Muscle layer of duodenum (tissue), 2 donors: ENCODE measurements around the gene IL1RAPL2.
"Not testable (repeated sequence)": the region's sequence is repeated elsewhere in the genome, so short reads cannot be mapped to it uniquely, and the experiment has no call there.

ENCODE experiments used
- H3K27ac ChIP-seq: one replicate; pipeline ENCODE4 v1.7.0; 2013; ENCODE audit warnings: mild to moderate bottlenecking, low read length
- H3K27me3 ChIP-seq: one replicate; pipeline ENCODE4 v1.7.0; 2013; ENCODE audit warnings: low read depth, mild to moderate bottlenecking, control low read depth, low read length
- H3K36me3 ChIP-seq, 2 donors: one replicate each; pipeline ENCODE4 v1.7.0; 2013; ENCODE audit warnings: low read length in 2 of 2, control low read depth in 1 of 2, mild to moderate bottlenecking in 1 of 2; ENCODE audit not compliant: insufficient read depth in 2 of 2, control insufficient read depth in 1 of 2
- H3K4me1 ChIP-seq, 2 donors: one replicate each; pipeline ENCODE4 v1.7.0; 2013; ENCODE audit warnings: low read length in 2 of 2, mild to moderate bottlenecking in 2 of 2, control low read depth in 1 of 2, moderate library complexity in 1 of 2; ENCODE audit not compliant: insufficient read depth in 2 of 2, control insufficient read depth in 1 of 2
- H3K4me3 ChIP-seq, 2 donors: one replicate each; pipeline ENCODE4 v1.7.0; 2013; ENCODE audit warnings: low read length in 2 of 2, low read depth in 1 of 2, mild to moderate bottlenecking in 1 of 2
- H3K9me3 ChIP-seq, 2 donors: one replicate each; pipeline ENCODE4 v1.7.0; 2013; ENCODE audit warnings: low read length in 2 of 2, control low read depth in 1 of 2, mild to moderate bottlenecking in 1 of 2; ENCODE audit not compliant: control insufficient read depth in 1 of 2
- donor health status: healthy.

IL1RAPL2 gene

DNA sequence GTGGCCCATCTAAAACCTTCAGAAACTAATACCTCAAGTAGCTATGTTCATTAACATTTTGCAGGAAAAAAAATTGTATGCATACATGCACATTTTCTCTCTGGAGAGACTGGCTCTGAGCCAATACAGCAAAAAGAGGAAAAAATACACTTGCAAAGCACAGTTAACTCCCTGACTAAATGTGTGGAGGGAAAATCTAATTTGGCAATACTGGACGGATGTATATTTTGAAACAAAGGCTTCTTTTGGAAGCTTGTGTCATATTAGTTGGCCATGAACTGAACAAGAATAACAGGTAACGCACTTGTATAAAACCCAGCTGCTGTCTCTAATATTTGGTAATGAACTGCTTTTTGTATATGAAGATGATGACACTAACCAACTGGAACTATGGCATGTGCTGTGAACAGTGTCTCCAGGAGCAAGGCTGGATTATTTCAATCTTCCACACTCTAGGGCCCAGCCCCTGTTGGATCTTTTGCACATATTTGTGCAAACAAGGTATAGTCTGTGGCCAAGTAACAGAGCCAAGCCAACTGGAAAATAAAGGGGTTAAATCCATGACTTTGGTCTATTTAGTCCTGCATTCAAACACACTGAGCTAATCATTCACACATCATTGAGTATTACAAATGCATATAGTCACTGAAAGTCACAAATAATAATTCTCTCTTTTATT is 1188.4 kb downstream of the IL1RAPL2 start:
- H3K27me3 ChIP-seq = no peaks in the 10 kb centered on the region
- no peaks in the 10 kb centered on the region for H3K4me1 ChIP-seq
- H3K9me3 ChIP-seq = no peaks in the 10 kb centered on the region
- no peak overlapping the region for H3K4me3 ChIP-seq
- H3K36me3 ChIP-seq = no peaks in the 10 kb centered on the region
- no peak overlapping the region for H3K27ac ChIP-seq

DNA sequence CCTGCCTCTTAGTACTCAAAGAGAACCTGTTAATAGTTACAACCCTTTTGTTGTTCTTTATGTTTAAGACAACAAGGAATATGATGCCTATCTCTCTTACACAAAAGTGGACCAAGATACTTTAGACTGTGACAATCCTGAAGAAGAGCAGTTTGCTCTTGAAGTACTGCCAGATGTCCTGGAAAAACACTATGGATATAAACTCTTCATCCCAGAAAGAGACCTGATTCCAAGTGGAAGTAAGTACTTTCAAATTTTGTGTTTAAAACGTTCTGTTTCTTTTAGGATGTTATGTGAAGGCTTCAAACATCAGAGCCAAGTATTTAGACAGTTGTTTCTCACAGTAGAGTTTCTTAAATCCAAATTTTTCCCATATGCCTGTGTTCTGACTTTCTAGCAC is 1189.1 kb downstream of the IL1RAPL2 start:
- Histone ChIP-seq H3K36me3 (no peaks in the 10 kb centered on the region), H3K27me3 (no peaks in the 10 kb centered on the region), H3K27ac (no peak overlapping the region), H3K4me3 (no peak overlapping the region), H3K4me1 (no peaks in the 10 kb centered on the region), H3K9me3 (no peaks in the 10 kb centered on the region)

DNA sequence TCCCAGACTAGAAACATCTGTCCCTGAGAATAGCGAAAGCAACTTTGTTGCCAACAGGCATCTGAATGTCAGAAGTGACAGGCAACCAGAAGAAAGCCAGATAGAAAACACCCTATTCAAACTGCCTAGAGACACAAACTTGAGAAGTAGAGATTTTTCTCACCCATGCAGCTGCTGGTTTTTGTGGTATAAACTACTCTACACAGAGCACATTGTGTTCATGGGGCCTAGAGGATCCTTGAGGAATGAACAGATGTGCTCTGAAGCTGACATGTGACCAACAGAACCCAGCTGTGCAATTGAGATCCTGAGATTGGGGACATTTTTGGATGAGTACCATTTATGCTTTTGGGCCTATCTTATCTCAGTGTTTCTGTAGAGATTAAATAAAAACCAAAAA is 1192.8 kb downstream of the IL1RAPL2 start:
- no peak overlapping the region for H3K4me3 ChIP-seq
- H3K4me1 ChIP-seq = no peaks in the 10 kb centered on the region
- H3K9me3 ChIP-seq = no peaks in the 10 kb centered on the region
- no peaks in the 10 kb centered on the region for H3K27me3 ChIP-seq
- H3K27ac ChIP-seq = no peak overlapping the region
- H3K36me3 ChIP-seq = no peaks in the 10 kb centered on the region

DNA sequence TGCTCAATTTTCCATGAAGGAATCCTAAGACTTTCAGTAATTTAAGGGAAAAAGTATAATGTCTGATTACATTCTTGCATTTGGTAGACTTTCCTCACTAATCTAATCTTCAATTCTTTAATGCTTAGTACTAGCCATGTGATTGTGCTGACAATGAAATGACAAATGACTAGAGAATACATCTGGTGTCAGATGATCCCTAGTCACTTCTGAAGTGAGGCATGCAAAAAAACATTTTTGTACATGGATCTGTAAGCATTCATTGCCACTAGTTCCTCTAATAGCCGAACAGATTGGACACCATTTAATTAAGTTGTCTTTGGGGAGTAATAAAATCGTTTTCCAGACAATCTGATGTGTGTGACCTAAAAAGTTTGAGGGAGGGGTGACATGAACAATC is 1193.6 kb downstream of the IL1RAPL2 start:
- no peak overlapping the region for H3K27ac ChIP-seq
- H3K36me3 ChIP-seq = no peaks in the 10 kb centered on the region
- no peaks in the 10 kb centered on the region for H3K27me3 ChIP-seq
- H3K9me3 ChIP-seq = no peaks in the 10 kb centered on the region
- H3K4me1 ChIP-seq = no peaks in the 10 kb centered on the region
- no peak overlapping the region for H3K4me3 ChIP-seq

DNA sequence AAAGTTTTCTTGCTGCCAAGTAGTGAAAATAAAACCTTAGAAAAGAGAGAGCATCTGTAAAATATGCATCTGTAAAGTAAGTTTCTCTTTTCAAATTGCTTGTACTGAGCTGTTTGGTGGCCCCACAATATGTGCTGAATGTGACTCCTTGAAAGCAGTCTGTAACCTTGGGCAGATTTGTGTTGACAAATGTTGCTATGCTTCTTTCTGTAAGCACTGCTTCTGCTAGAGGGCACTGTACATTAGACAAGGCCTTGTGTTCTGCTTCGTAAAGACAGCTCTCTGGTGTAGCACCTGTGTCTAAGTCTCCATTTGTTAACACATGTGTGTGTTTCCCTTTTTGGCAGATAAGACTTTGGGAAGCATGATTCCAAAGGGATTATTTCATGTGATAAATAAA is 1199.7 kb downstream of the IL1RAPL2 start:
- no peak overlapping the region for H3K4me3 ChIP-seq
- H3K4me1 ChIP-seq = no peaks in the 10 kb centered on the region
- no peaks in the 10 kb centered on the region for H3K9me3 ChIP-seq
- no peaks in the 10 kb centered on the region for H3K36me3 ChIP-seq
- no peak overlapping the region for H3K27ac ChIP-seq
- H3K27me3 ChIP-seq = no peaks in the 10 kb centered on the region

DNA sequence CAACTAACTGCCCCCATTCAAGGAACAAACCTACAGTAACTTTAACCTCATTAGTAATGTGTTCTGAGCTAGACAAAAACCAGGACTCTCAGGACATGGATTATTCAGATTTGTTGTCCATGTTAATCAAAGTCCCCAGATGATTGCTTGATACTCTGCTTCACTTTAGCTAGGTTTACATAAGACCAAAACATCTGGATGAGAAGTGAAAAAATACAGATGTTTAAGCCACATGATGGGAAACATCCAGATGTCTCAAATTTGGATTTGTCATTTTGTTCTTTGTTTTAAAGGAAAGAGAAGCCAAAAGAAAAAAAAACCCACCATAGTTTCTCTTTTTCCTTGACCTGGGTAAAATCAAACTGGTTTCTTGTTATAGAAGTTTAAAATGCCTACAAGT is 1207.8 kb downstream of the IL1RAPL2 start:
- no peaks in the 10 kb centered on the region for H3K9me3 ChIP-seq
- H3K36me3 ChIP-seq = no peaks in the 10 kb centered on the region
- H3K27me3 ChIP-seq = no peaks in the 10 kb centered on the region
- H3K27ac ChIP-seq = no peak overlapping the region
- no peak overlapping the region for H3K4me3 ChIP-seq
- no peaks in the 10 kb centered on the region for H3K4me1 ChIP-seq

DNA sequence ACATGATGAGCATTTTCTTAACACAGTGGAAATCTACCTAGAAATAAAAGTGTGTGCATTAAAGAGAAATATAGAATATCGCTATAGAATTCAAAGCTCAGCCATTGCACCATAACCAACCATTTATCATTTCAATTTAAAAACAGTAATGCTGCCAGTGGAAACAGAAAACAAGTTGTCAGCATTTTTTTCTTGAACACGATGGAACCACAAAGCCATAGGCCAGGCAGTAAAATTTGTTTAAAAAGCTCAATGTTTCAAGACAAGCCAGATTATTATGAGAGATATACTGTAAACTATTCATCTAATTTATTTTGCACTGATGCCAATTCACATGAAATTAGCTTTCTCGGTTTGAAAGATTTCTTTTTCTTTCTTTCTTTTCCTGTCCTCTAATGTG is 1209.7 kb downstream of the IL1RAPL2 start:
- Histone ChIP-seq H3K27me3 (no peaks in the 10 kb centered on the region), H3K27ac (no peak overlapping the region), H3K9me3 (no peaks in the 10 kb centered on the region), H3K4me3 (no peak overlapping the region), H3K4me1 (no peaks in the 10 kb centered on the region), H3K36me3 (no peaks in the 10 kb centered on the region)

DNA sequence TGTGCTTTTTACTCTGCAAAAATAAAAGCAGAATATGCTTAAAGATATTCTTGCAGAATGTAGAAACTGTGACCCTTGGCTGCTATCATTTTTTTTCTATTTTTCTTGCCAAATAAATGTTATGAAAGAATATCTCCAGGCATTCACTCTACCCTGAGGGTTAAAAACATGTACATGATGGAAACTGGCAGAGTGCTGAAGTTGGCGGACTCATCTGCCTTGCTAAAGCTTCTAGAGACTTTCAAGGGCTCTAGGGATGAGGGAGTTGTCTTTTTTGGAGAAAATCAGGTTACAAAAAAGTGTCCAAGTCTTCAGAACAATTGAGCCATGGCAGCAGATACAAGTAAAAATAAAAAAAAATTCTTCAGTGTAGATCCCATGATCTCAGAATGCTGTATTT is 1215.8 kb downstream of the IL1RAPL2 start:
- H3K27me3 ChIP-seq = no peaks in the 10 kb centered on the region
- H3K4me3 ChIP-seq = no peak overlapping the region
- H3K36me3 ChIP-seq = no peaks in the 10 kb centered on the region
- no peaks in the 10 kb centered on the region for H3K4me1 ChIP-seq
- H3K27ac ChIP-seq = no peak overlapping the region
- H3K9me3 ChIP-seq = no peaks in the 10 kb centered on the region

DNA sequence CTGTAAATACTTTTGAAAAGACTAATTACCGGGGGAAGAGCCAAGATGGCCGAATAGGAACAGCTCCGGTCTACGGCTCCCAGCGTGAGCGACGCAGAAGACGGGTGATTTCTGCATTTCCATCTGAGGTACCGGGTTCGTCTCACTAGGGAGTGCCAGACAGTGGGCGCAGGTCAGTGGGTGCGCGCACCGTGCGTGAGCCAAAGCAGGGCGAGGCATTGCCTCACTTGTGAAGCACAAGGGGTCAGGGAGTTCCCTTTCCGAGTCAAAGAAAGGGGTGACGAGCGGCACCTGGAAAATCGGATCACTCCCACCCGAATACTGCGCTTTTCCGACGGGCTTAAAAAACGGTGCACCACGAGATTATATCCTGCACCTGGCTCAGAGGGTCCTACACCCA is 1230.9 kb downstream of the IL1RAPL2 start:
- H3K4me1 ChIP-seq, H3K4me3 ChIP-seq, H3K9me3 ChIP-seq, H3K27ac ChIP-seq, H3K27me3 ChIP-seq, H3K36me3 ChIP-seq: not testable (repeated sequence)

DNA sequence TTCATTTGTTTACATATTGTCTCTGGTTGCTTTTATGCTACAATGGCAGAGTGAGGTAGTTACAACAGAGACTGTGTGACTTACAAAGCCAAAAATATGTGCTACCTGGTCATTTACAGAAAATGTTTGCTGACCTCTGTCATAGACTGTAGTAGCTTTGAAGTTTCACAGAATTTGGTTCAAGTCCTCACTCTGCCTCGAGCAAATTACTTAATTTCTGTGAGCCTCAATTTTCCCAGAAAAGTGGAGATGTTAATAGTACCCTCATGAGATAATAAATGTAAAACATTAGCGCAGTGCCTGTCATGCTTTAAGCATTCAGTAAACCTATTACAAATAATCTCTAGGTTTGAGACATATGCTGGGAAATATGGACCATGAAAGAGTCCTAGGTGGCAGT is 1237.9 kb downstream of the IL1RAPL2 start:
- H3K27me3 ChIP-seq = no peaks in the 10 kb centered on the region
- no peak overlapping the region for H3K27ac ChIP-seq
- no peaks in the 10 kb centered on the region for H3K36me3 ChIP-seq
- no peak overlapping the region for H3K4me3 ChIP-seq
- H3K9me3 ChIP-seq = no peaks in the 10 kb centered on the region
- H3K4me1 ChIP-seq = no peaks in the 10 kb centered on the region

DNA sequence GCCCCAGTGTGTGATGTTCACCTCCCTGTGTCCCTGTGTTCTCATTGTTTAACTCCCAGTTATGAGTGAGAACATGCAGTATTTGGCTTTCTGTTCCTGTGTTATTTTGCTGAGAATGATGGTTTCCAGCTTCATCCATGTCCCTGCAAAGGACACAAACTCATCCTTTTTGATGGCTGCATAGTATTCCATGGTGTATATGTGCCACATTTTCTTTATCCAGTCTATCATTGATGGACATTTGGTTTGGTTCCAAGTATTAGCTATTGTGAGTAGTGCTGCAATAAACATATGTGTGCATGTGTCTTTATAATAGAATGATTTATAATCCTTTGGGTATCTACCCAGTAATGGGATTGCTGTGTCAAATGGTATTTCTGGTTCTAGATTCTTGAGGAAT is 1239.7 kb downstream of the IL1RAPL2 start:
- not testable (repeated sequence) for H3K9me3 ChIP-seq, H3K27me3 ChIP-seq, H3K4me3 ChIP-seq, H3K27ac ChIP-seq, H3K4me1 ChIP-seq, H3K36me3 ChIP-seq

DNA sequence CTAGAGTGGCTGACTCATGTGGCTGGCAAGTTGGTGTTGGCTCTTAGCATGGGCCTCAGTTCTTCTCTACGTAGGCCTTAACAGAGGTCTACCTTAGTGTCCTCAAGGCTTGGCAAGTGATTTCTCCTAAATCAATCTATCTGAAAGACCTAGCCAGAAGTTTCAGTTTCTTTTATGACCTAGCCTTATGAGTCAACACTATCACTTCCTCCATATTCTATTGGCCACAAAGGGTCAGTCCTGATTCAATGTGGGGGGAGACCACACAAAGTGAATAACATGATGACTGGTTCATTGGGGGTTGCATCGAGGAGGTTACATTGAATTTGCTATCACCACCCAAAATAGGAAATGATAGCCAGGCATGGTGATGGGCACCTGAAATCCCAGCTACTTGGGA is 1250.5 kb downstream of the IL1RAPL2 start:
- Histone ChIP-seq H3K4me3 (no peak overlapping the region), H3K27me3 (no peaks in the 10 kb centered on the region), H3K36me3 (no peaks in the 10 kb centered on the region), H3K4me1 (no peaks in the 10 kb centered on the region), H3K27ac (no peak overlapping the region), H3K9me3 (no peaks in the 10 kb centered on the region)
